Esophagus squamous epithelium (tissue), 5 donors: ENCODE data around the gene AUTS2. TPM values are rescaled to one million over a fixed set of nuclear protein-coding genes. Genes with fewer than 3 reads are reported as not detected.

Experiments
- DNase-seq: peaks from one replicate; lab custom pipeline; 2025; lab: John Stamatoyannopoulos, UW
- H3K27ac ChIP-seq, 4 donors: fragments of 200-600 bp; sonication (generic); one replicate each; pipeline ENCODE4 v1.5.1; 2016 to 2019; ENCODE audit warnings: mild to moderate bottlenecking in 1 of 4
- H3K27me3 ChIP-seq, 4 donors: fragments of 200-600 bp; sonication (generic); 1 replicate in 3 of 4; 2 replicates in 1 of 4; pipeline versions ENCODE4 v1.5.1 to v1.6.0; 2017 to 2021; ENCODE audit warnings: antibody characterized with exemption in 1 of 4
- H3K36me3 ChIP-seq, 3 donors: fragments of 200-600 bp; sonication (generic); one replicate each; pipeline ENCODE4 v1.5.1; 2016 to 2019
- H3K4me1 ChIP-seq, 3 donors: fragments of 200-600 bp; sonication (generic); one replicate each; pipeline ENCODE4 v1.5.1; 2017 to 2019
- H3K4me3 ChIP-seq, 4 donors: fragments of 200-600 bp; sonication (generic); 1 replicate in 3 of 4; 2 replicates in 1 of 4; pipeline ENCODE4 v1.5.1; 2016 to 2019; ENCODE audit warnings: mild to moderate bottlenecking in 2 of 4, moderate library complexity in 1 of 4
- H3K9me3 ChIP-seq, 3 donors: fragments of 200-600 bp; sonication (generic); one replicate each; pipeline ENCODE4 v1.5.1; 2016 to 2019
- CTCF ChIP-seq, 6 experiments: fragments of 450-650 bp in 4 of 6; fragments of 200-600 bp in 2 of 6; sonication (generic) in 2 of 6; IDR thresholded peaks; one replicate each; pipeline ENCODE4 v1.5.1; 2016 to 2019; ENCODE audit warnings: antibody characterized with exemption in 6 of 6, mild to moderate bottlenecking in 4 of 6, moderate library complexity in 4 of 6
- POLR2A ChIP-seq, 4 donors: fragments of 450-650 bp; IDR thresholded peaks; one replicate each; pipeline ENCODE4 v1.6.1; 2017; ENCODE audit warnings: antibody characterized with exemption in 4 of 4, mild to moderate bottlenecking in 4 of 4, moderate library complexity in 3 of 4
- WGBS, 2 donors: methylation state at CpG; one replicate each; pipeline ENCODE4 v1.1.5; 2018; 5-methylcytosine and 5-hydroxymethylcytosine counted together
- intact Hi-C: fragments of 100-400 bp; cut with DNase I; formaldehyde crosslinking; loops from one replicate; pipeline ENCODE4 v1.15.0; 2022
- total RNA-seq, 4 donors: library from RNA; depleted of rRNA; stranded (reverse); fragments of >200 nt; gene quantifications; one replicate each; pipeline ENCODE4 v1.1.0, GENCODE V29; 2016
- donor health status: DM: yes; HTN: yes; CAD: no.

The AUTS2 gene
- total RNA-seq, 4 donors from 2014 or later: 9.5 to 36.2 (median 23.0) TPM

- TF ChIP-seq POLR2A (IDR thresholded peaks at IDR 0.05) (no peak), CTCF (IDR thresholded peaks at IDR 0.05) (no peak)
- H3K4me1 ChIP-seq: peaks cover 0 to 22% (median 0%) of the 10 kb centered on the region in 3 donors
- 74 to 82% methylated on average over 3 of the region's 3 CpGs for WGBS, 2 donors
- no peak overlapping the region for H3K4me3 ChIP-seq
- DNase-seq: no peak
- H3K9me3 ChIP-seq: no peaks in the 10 kb centered on the region
- peaks cover 0 to 5% (median 0%) of the 10 kb centered on the region in 4 donors for H3K27me3 ChIP-seq
- intact Hi-C loops: no loop called here
- H3K36me3 ChIP-seq: no peaks in the 10 kb centered on the region
- no peak overlapping the region for H3K27ac ChIP-seq
These were observed 991.3 kb downstream of the AUTS2 start for GRCh38 chr7:70589590-70589989.

- Histone ChIP-seq H3K36me3 (no peaks in the 10 kb centered on the region), H3K27me3 (peaks cover 0 to 10% (median 0%) of the 10 kb centered on the region in 4 donors), H3K4me3 (no peak overlapping the region), H3K9me3 (no peaks in the 10 kb centered on the region), H3K27ac (no peak overlapping the region), H3K4me1 (peaks cover 0 to 21% (median 0%) of the 10 kb centered on the region in 3 donors)
- 81 to 87% methylated on average over 11 of the region's 11 CpGs for WGBS, 2 donors
- TF ChIP-seq POLR2A (IDR thresholded peaks at IDR 0.05) (no peak), CTCF (IDR thresholded peaks at IDR 0.05) (no peak)
- no peak for DNase-seq
- intact Hi-C loops: no loop called here
These were observed 992.0 kb downstream of the AUTS2 start for GRCh38 chr7:70590126-70590854.

GRCh38 chr7:70591643-70592042 is 993.4 kb downstream of the AUTS2 start:
- peaks cover 0 to 33% (median 0%) of the 10 kb centered on the region in 3 donors for H3K4me1 ChIP-seq
- no peak overlapping the region for H3K4me3 ChIP-seq
- H3K9me3 ChIP-seq: no peaks in the 10 kb centered on the region
- DNase-seq: no peak
- WGBS, 2 donors: 67 to 69% methylated on average over 8 of the region's 8 CpGs
- peaks cover 0 to 23% (median 0%) of the 10 kb centered on the region in 4 donors for H3K27me3 ChIP-seq
- H3K36me3 ChIP-seq: no peaks in the 10 kb centered on the region
- intact Hi-C loops: no loop called here
- H3K27ac ChIP-seq: no peak overlapping the region
- TF ChIP-seq POLR2A (IDR thresholded peaks at IDR 0.05) (no peak), CTCF (IDR thresholded peaks at IDR 0.05) (no peak)

- intact Hi-C loops: no loop called here
- WGBS, 2 donors: 61 to 79% methylated on average over 4 of the region's 4 CpGs
These were observed 993.9 kb downstream of the AUTS2 start for GRCh38 chr7:70592171-70592570.

More at GRCh38 chr7:70592171-70592570, 993.9 kb downstream of the AUTS2 start:
- Histone ChIP-seq H3K4me1 (peaks cover 0 to 37% (median 0%) of the 10 kb centered on the region in 3 donors), H3K36me3 (no peaks in the 10 kb centered on the region), H3K4me3 (no peak overlapping the region), H3K27me3 (peaks cover 0 to 26% (median 0%) of the 10 kb centered on the region in 4 donors), H3K27ac (no peak overlapping the region), H3K9me3 (no peaks in the 10 kb centered on the region)
- DNase-seq: no peak
- TF ChIP-seq CTCF (IDR thresholded peaks at IDR 0.05) (no peak), POLR2A (IDR thresholded peaks at IDR 0.05) (no peak)
